Measurements from ENCODE around the gene LYSMD3. TPM values are rescaled to one million over a fixed set of nuclear protein-coding genes. Genes with fewer than 3 reads are reported as not detected.

LYSMD3 gene
- total RNA-seq, 6 donors from 2014 or later: 4.2 to 37.5 (median 18.9) TPM

GRCh38 chr5:90476391-90476790, 53.0 kb downstream of the LYSMD3 start:
- no peak for TF ChIP-seq POLR2A (IDR thresholded peaks at IDR 0.05)
- TF ChIP-seq CTCF (IDR thresholded peaks at IDR 0.05): no peak
- TF ChIP-seq POLR2AphosphoS5 (IDR thresholded peaks at IDR 0.05): no peak
- no peak for TF ChIP-seq EP300 (IDR thresholded peaks at IDR 0.05)
- Histone ChIP-seq H3K4me1 (peaks cover 8 to 27% (median 16%) of the 10 kb centered on the region in 4 donors), H3K27me3 (no peaks in the 10 kb centered on the region), H3K27ac (no peak overlapping the region), H3K9me3 (no peaks in the 10 kb centered on the region), H3K36me3 (no peaks in the 10 kb centered on the region), H3K4me3 (no peak overlapping the region)
- WGBS, 2 donors: 74 to 91% methylated on average over 3 of the region's 3 CpGs
- ATAC-seq (ENCODE audit: low FRiP score in 2 of 2): no peak
- DNase-seq: no peak

- peak overlapping the region in 2 of 4 donors; percentile 59 to 71 for H3K4me3 ChIP-seq
- DNase-seq (no peak), ATAC-seq (ENCODE audit: low FRiP score in 2 of 2) (no peak)
- no peak overlapping the region for H3K27ac ChIP-seq
- H3K36me3 ChIP-seq: no peaks in the 10 kb centered on the region
- H3K9me3 ChIP-seq: no peaks in the 10 kb centered on the region
- TF ChIP-seq POLR2A (IDR thresholded peaks at IDR 0.05) (no peak), CTCF (IDR thresholded peaks at IDR 0.05) (no peak), POLR2AphosphoS5 (IDR thresholded peaks at IDR 0.05) (no peak), EP300 (IDR thresholded peaks at IDR 0.05) (no peak)
- WGBS, 2 donors: 85 to 88% methylated on average over 17 of the region's 17 CpGs
- no peaks in the 10 kb centered on the region for H3K27me3 ChIP-seq
- peaks cover 8 to 27% (median 16%) of the 10 kb centered on the region in 4 donors for H3K4me1 ChIP-seq
Measured at GRCh38 chr5:90475436-90475980, 53.9 kb downstream of the LYSMD3 start.

- peak; percentile 97 to 98 for ATAC-seq (ENCODE audit: low FRiP score in 2 of 2)
- no peaks in the 10 kb centered on the region for H3K36me3 ChIP-seq
- H3K4me1 ChIP-seq: peaks cover 8 to 27% (median 16%) of the 10 kb centered on the region in 4 donors
- peak within 1 kb of the TSS; percentile 29 to 87 (median 68) for H3K27ac ChIP-seq
- H3K4me3 ChIP-seq: peak within 1 kb of the TSS; percentile 50 to 98 (median 65)
- no peaks in the 10 kb centered on the region for H3K27me3 ChIP-seq
- peak; percentile 19 to 92 (median 74) for TF ChIP-seq CTCF (IDR thresholded peaks at IDR 0.05)
- peak; percentile 11 to 90 for TF ChIP-seq POLR2AphosphoS5 (IDR thresholded peaks at IDR 0.05)
- TF ChIP-seq POLR2A (IDR thresholded peaks at IDR 0.05): peak in 2 of 4 donors; percentile 52 to 86
- TF ChIP-seq EP300 (IDR thresholded peaks at IDR 0.05): peak in 1 of 4 donors; percentile 7
- DNase-seq: peak; percentile 93 to 94
- WGBS, 2 donors: 0 to 1% methylated on average over 11 to 40 of the region's 73 CpGs
- H3K9me3 ChIP-seq: no peaks in the 10 kb centered on the region
Measured at GRCh38 chr5:90474235-90475107, 54.9 kb downstream of the LYSMD3 start, which contains the start of the genes MBLAC2 and POLR3G. MBLAC2 (minus strand) TSS chr5:90474771; CDS start chr5:90474292, 479 bp downstream. POLR3G (plus strand) TSS chr5:90474864; CDS start chr5:90485568, 10,704 bp downstream.

- no peaks in the 10 kb centered on the region for H3K36me3 ChIP-seq
- H3K27ac ChIP-seq: peak overlapping the region; percentile 29 to 87 (median 68)
- H3K4me1 ChIP-seq: peaks cover 8 to 27% (median 16%) of the 10 kb centered on the region in 4 donors
- TF ChIP-seq CTCF (IDR thresholded peaks at IDR 0.05): no peak
- no peak for TF ChIP-seq EP300 (IDR thresholded peaks at IDR 0.05)
- no peak for TF ChIP-seq POLR2AphosphoS5 (IDR thresholded peaks at IDR 0.05)
- TF ChIP-seq POLR2A (IDR thresholded peaks at IDR 0.05): no peak
- H3K9me3 ChIP-seq: no peaks in the 10 kb centered on the region
- H3K4me3 ChIP-seq: peak overlapping the region; percentile 50 to 98 (median 65)
- no peaks in the 10 kb centered on the region for H3K27me3 ChIP-seq
- ATAC-seq (ENCODE audit: low FRiP score in 2 of 2): peak; percentile 60 to 62
- WGBS, 2 donors: 0 to 7% methylated on average over 6 to 42 of the region's 56 CpGs
- DNase-seq: peak; percentile 47 to 92
Measured at GRCh38 chr5:90473396-90474234, 55.8 kb downstream of the LYSMD3 start.
